Keratinocyte (primary cell): Measurements from ENCODE around the gene ZFR2.

ENCODE experiments used
- EZH2 ChIP-seq: IDR thresholded peaks from one replicate; pipeline ENCODE4 v1.6.1; 2012; ENCODE audit warnings: inconsistent platforms, mild to moderate bottlenecking, low read length, moderate library complexity
- TF ChIP-seq, protein P1 (sequence below), 3 experiments: IDR thresholded peaks in 1 of 3; conservative IDR thresholded peaks in 1 of 3; optimal IDR thresholded peaks in 1 of 3; 2 replicates in 2 of 3; 3 replicates in 1 of 3; pipeline versions ENCODE3 to v1.5.1; 2011; ENCODE audit warnings: low read length in 3 of 3, mild to moderate bottlenecking in 3 of 3, moderate library complexity in 2 of 3, control low read depth in 1 of 3, inconsistent platforms in 1 of 3; ENCODE audit not compliant: insufficient read depth in 2 of 3; ENCODE audit errors: extremely low read depth in 1 of 3

DNA sequence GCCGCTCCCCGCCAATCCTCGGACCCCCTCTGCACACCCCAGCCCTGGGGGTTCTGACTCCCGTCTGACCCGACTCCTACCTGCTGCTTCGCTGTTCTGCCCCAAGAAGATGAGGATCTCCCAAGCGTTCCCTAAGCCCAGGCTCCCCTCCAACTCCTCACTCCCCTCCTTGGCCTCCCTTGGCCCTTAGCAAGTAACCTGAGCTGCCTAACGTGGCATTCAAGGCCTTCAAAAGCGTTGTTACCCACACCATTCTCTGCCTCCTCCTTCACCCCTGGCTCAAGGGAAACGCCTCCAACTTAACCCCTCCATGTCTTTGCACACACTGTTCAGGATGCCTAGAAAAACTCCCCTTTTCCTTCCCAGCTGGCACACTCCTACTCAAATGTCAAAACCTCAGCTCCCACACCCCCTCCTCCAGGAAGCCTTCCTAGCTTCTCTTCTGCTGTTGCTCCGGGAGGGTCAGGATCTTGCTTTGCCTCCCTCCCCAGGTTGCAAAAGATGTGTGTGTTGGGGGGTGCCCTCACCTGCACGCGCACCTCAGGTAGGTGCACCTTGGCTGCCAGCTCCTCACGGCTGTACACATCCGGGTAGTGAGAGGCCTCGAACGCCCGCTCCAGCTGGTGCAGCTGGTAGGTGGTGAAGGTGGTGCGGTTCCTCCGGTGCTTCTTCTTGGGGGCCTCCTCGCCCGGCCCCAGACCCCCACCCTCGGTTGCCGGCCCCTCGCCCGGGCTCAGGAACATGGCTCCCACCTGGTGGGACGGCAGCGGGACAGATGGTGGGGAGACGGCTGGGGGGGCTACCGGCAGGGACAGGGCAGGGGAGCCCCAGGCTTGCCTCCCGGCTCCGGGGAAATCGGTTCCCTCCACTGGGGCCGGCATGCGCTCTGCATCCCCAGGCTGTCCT, 97.6 kb downstream of the ZFR2 start:
- TF ChIP-seq, protein P1, sequence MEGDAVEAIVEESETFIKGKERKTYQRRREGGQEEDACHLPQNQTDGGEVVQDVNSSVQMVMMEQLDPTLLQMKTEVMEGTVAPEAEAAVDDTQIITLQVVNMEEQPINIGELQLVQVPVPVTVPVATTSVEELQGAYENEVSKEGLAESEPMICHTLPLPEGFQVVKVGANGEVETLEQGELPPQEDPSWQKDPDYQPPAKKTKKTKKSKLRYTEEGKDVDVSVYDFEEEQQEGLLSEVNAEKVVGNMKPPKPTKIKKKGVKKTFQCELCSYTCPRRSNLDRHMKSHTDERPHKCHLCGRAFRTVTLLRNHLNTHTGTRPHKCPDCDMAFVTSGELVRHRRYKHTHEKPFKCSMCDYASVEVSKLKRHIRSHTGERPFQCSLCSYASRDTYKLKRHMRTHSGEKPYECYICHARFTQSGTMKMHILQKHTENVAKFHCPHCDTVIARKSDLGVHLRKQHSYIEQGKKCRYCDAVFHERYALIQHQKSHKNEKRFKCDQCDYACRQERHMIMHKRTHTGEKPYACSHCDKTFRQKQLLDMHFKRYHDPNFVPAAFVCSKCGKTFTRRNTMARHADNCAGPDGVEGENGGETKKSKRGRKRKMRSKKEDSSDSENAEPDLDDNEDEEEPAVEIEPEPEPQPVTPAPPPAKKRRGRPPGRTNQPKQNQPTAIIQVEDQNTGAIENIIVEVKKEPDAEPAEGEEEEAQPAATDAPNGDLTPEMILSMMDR (optimal IDR thresholded peaks at IDR 0.05 in 1 of 3, IDR thresholded peaks at IDR 0.05 in 1 of 3, conservative IDR thresholded peaks at IDR 0.05 in 1 of 3; ENCODE audit: extremely low read depth in 1 of 3, insufficient read depth in 2 of 3, low read length in 3 of 3): no peak
- TF ChIP-seq EZH2: peak; percentile 52
